CD4-positive, alpha-beta T cell (primary cell): ENCODE results near the gene ZMYND15. TPM values are rescaled to one million over a fixed set of nuclear protein-coding genes. Genes with fewer than 3 reads are reported as not detected.

Source experiments
- ATAC-seq: fragments of 200-7000 bp; cut with Tn5 transposase; one replicate; pipeline ENCODE4 v1.10.0; 2022; ENCODE audit warnings: mild to moderate bottlenecking; ENCODE audit not compliant: poor library complexity
- CTCF ChIA-PET: fragments of 350-600 bp; sonication (Branson Sonifier 250); formaldehyde crosslinking; loops from one replicate; lab custom pipeline; 2021; ENCODE audit warnings: antibody characterized with exemption, inconsistent platforms; lab: Charles Lee
- POLR2A ChIA-PET: fragments of 350-600 bp; sonication (Branson Sonifier 250); formaldehyde crosslinking; loops from one replicate; lab custom pipeline; 2021; ENCODE audit warnings: antibody characterized with exemption, inconsistent platforms; lab: Charles Lee
- DNase-seq, 14 experiments: peaks; one replicate each; pipeline ENCODE4 v3.0.0-alpha.2; 2013 to 2020; ENCODE audit warnings: mixed read lengths in 2 of 14
- H3K27ac ChIP-seq, 2 donors: one replicate each; pipeline versions ENCODE4 v1.5.1 to v1.7.0; 2013; ENCODE audit warnings: low read length in 2 of 2, low read depth in 1 of 2, mild to moderate bottlenecking in 1 of 2
- H3K27me3 ChIP-seq, 2 experiments: 1 replicate in 1 of 2; 2 replicates in 1 of 2; pipeline versions ENCODE4 v1.6.1 to v1.7.0; 2013; ENCODE audit warnings: low read length in 2 of 2, control low read depth in 1 of 2, mild to moderate bottlenecking in 1 of 2, moderate library complexity in 1 of 2; ENCODE audit not compliant: insufficient read depth in 2 of 2, control insufficient read depth in 1 of 2
- H3K36me3 ChIP-seq: one replicate; pipeline ENCODE4 v1.6.1; 2013; ENCODE audit warnings: low read length, control low read depth; ENCODE audit not compliant: insufficient read depth
- H3K4me1 ChIP-seq: one replicate; pipeline ENCODE4 v1.6.1; 2013; ENCODE audit warnings: low read length, control low read depth; ENCODE audit not compliant: insufficient read depth
- H3K4me3 ChIP-seq: one replicate; pipeline ENCODE4 v1.5.1; 2013; ENCODE audit warnings: mild to moderate bottlenecking, low read length, moderate library complexity
- H3K9me3 ChIP-seq, 2 experiments: 1 replicate in 1 of 2; 2 replicates in 1 of 2; pipeline versions ENCODE4 v1.6.1 to v1.7.0; 2013; ENCODE audit warnings: low read length in 2 of 2, mild to moderate bottlenecking in 2 of 2, control low read depth in 1 of 2, moderate library complexity in 1 of 2; ENCODE audit not compliant: control insufficient read depth in 1 of 2, insufficient read depth in 1 of 2
- H3K27ac Mint-ChIP-seq: one replicate; pipeline ENCODE4 v1.8.0; 2020; ENCODE audit warnings: mixed read lengths
- H3K27me3 Mint-ChIP-seq: one replicate; pipeline ENCODE4 v1.8.0; 2021; ENCODE audit warnings: mixed read lengths
- H3K36me3 Mint-ChIP-seq: one replicate; pipeline ENCODE4 v1.8.0; 2021; ENCODE audit warnings: low read depth, mixed read lengths
- H3K4me1 Mint-ChIP-seq: one replicate; pipeline ENCODE4 v1.8.0; 2021; ENCODE audit warnings: low read depth, mixed read lengths
- H3K4me3 Mint-ChIP-seq: one replicate; pipeline ENCODE4 v1.8.0; 2020; ENCODE audit warnings: mild to moderate bottlenecking, mixed read lengths
- H3K9me3 Mint-ChIP-seq: one replicate; pipeline ENCODE4 v1.8.0; 2020; ENCODE audit warnings: mixed read lengths
- CTCF ChIP-seq: fragments of 200-600 bp; IDR thresholded peaks from one replicate; pipeline ENCODE4 v1.8.0; 2022; ENCODE audit warnings: antibody characterized with exemption, mild to moderate bottlenecking
- intact Hi-C, 2 experiments: fragments of 100-400 bp; cut with DNase I in 1 of 2; cut with micrococcal nuclease in 1 of 2; formaldehyde crosslinking; loops; one replicate each; pipeline versions ENCODE4 v1.15.1 to v1.9.0; 2023 to 2025; cut with DNase I, micrococcal nuclease
- total RNA-seq, 174 experiments: library from RNA in 2 of 174; stranded (reverse) in 2 of 174; gene quantifications; one replicate each; pipeline ENCODE4 v1.2.3 and lab custom pipeline; 2021 to 2026

The ZMYND15 gene
- total RNA-seq, 2 experiments from 2014 or later: 3.1 to 3.3 TPM

- Histone ChIP-seq H3K4me1 (peaks cover 38% of the 10 kb centered on the region), H3K36me3 (no peaks in the 10 kb centered on the region), H3K27ac (no peak overlapping the region), H3K4me3 (no peak overlapping the region), H3K9me3 (peaks cover 0 to 26% of the 10 kb centered on the region in 2 experiments), H3K27me3 (peaks cover 54 to 57% of the 10 kb centered on the region in 2 experiments)
- ChIA-PET CTCF (interaction anchor here (1.4 to 1.7 kb wide), 2 partner anchors 77 to 114 kb away, joined by 3 to 6 read pairs; partner anchors contain the start of gene ARRB2), POLR2A (interaction anchor here (2.2 kb wide), 1 partner anchor 10 kb away, joined by 10 read pairs; the partner anchor contains the start of gene PSMB6)
- Mint-ChIP-seq H3K27me3 (peaks cover 70% of the 10 kb centered on the region), H3K4me3 (peak overlapping the region; percentile 55), H3K27ac (no peak overlapping the region), H3K4me1 (peaks cover 24% of the 10 kb centered on the region), H3K9me3 (no peaks in the 10 kb centered on the region), H3K36me3 (no peaks in the 10 kb centered on the region)
- no peak for TF ChIP-seq CTCF
- intact Hi-C loops: loop anchor here (2.0 to 5.0 kb wide), 3 partner anchors 54 to 116 kb away; partner anchors contain the start of genes CHRNE (in 1 of the 2) and MED11 (in 1 of the 2)
- DNase-seq (no peak), ATAC-seq (no peak)
Observed at GRCh38 chr17:4786516-4786915, 46.9 kb downstream of the ZMYND15 start.

GRCh38 chr17:4788159-4788806, 48.6 kb downstream of the ZMYND15 start:
- intact Hi-C loops: loop anchor here (2.0 to 5.0 kb wide), 3 partner anchors 56 to 114 kb away; partner anchors contain the start of genes CHRNE (in 1 of the 2) and MED11 (in 1 of the 2)
- no peaks in the 10 kb centered on the region for H3K36me3 Mint-ChIP-seq
- Histone ChIP-seq H3K36me3 (no peaks in the 10 kb centered on the region), H3K4me1 (peaks cover 38% of the 10 kb centered on the region), H3K27ac (no peak overlapping the region), H3K27me3 (peaks cover 43 to 45% of the 10 kb centered on the region in 2 experiments), H3K4me3 (no peak overlapping the region), H3K9me3 (peaks cover 0 to 18% of the 10 kb centered on the region in 2 experiments)
- no peak for TF ChIP-seq CTCF
- ATAC-seq (no peak), DNase-seq (no peak)
- ChIA-PET CTCF (interaction anchor here (3.5 kb wide), 1 partner anchor 78 kb away, joined by 30 read pairs; the partner anchor contains the start of gene ARRB2), POLR2A (no interaction called here)
- peak overlapping the region; percentile 18 for H3K27ac Mint-ChIP-seq
- H3K27me3 Mint-ChIP-seq: peaks cover 57% of the 10 kb centered on the region
- peak overlapping the region; percentile 43 for H3K4me3 Mint-ChIP-seq
- H3K4me1 Mint-ChIP-seq: peaks cover 24% of the 10 kb centered on the region
- no peaks in the 10 kb centered on the region for H3K9me3 Mint-ChIP-seq

GRCh38 chr17:4788807-4789700, 49.4 kb downstream of the ZMYND15 start, which contains the start of gene GLTPD2:
TSS of gene GLTPD2 (plus strand) at chr17:4788964. CDS start at chr17:4789012, 48 bp downstream.
- intact Hi-C loops: loop anchor here (2.0 to 5.0 kb wide), 3 partner anchors 57 to 113 kb away; partner anchors contain the start of genes CHRNE (in 1 of the 2) and MED11 (in 1 of the 2)
- ATAC-seq: no peak
- peaks cover 24% of the 10 kb centered on the region for H3K4me1 Mint-ChIP-seq
- H3K9me3 Mint-ChIP-seq: no peaks in the 10 kb centered on the region
- H3K36me3 ChIP-seq: no peaks in the 10 kb centered on the region
- DNase-seq: peak in 1 of 14 experiments; percentile 31
- peak within 1 kb of the TSS in 1 of 2 donors; percentile 74 for H3K27ac ChIP-seq
- peaks cover 38% of the 10 kb centered on the region for H3K4me1 ChIP-seq
- H3K36me3 Mint-ChIP-seq: no peaks in the 10 kb centered on the region
- peak within 1 kb of the TSS; percentile 83 for H3K4me3 Mint-ChIP-seq
- ChIA-PET CTCF (interaction anchor here (0.6 to 3.5 kb wide), 33 partner anchors 9 to 157 kb away, joined by 3 to 30 read pairs (median 4); partner anchors contain the start of genes ARRB2, C17orf107, MED11 and MINK1), POLR2A (interaction anchor here (0.7 to 2.5 kb wide), 16 partner anchors 10 to 198 kb away, joined by 3 to 27 read pairs (median 5); partner anchors contain the start of genes ARRB2, C17orf107, CXCL16 and MED11)
- peaks cover 0 to 18% of the 10 kb centered on the region in 2 experiments for H3K9me3 ChIP-seq
- TF ChIP-seq CTCF: no peak
- peak within 1 kb of the TSS; percentile 65 for H3K4me3 ChIP-seq
- peaks cover 53% of the 10 kb centered on the region for H3K27me3 Mint-ChIP-seq
- peaks cover 35 to 38% of the 10 kb centered on the region in 2 experiments for H3K27me3 ChIP-seq
- H3K27ac Mint-ChIP-seq: peak within 1 kb of the TSS; percentile 51
